Choroid plexus epithelial cell (primary cell): ENCODE measurements around the gene C10orf67.

Experiments used
- DNase-seq: peaks from one replicate; pipeline ENCODE4 v3.0.0-alpha.2; 2010; ENCODE audit warnings: low read depth
- H3K4me3 ChIP-seq: 2 replicates; pipeline ENCODE4 v1.5.1; 2011; ENCODE audit warnings: low read depth, mild to moderate bottlenecking, control low read depth, low read length, moderate library complexity
- CTCF ChIP-seq: conservative IDR thresholded peaks from 2 replicates; pipeline ENCODE4 v1.5.1; 2011; ENCODE audit warnings: low read depth, mild to moderate bottlenecking, control low read depth, inconsistent platforms, low read length, moderate library complexity

C10orf67 gene

GRCh38 chr10:23157691-23158369 is 186.8 kb downstream of the C10orf67 start:
- peak; percentile 48 for TF ChIP-seq CTCF
- H3K4me3 ChIP-seq = no peak overlapping the region
- DNase-seq = peak; percentile 71

GRCh38 chr10:23157239-23157681 is 187.3 kb downstream of the C10orf67 start:
- DNase-seq = no peak
- TF ChIP-seq CTCF = no peak
- H3K4me3 ChIP-seq = no peak overlapping the region

DNA sequence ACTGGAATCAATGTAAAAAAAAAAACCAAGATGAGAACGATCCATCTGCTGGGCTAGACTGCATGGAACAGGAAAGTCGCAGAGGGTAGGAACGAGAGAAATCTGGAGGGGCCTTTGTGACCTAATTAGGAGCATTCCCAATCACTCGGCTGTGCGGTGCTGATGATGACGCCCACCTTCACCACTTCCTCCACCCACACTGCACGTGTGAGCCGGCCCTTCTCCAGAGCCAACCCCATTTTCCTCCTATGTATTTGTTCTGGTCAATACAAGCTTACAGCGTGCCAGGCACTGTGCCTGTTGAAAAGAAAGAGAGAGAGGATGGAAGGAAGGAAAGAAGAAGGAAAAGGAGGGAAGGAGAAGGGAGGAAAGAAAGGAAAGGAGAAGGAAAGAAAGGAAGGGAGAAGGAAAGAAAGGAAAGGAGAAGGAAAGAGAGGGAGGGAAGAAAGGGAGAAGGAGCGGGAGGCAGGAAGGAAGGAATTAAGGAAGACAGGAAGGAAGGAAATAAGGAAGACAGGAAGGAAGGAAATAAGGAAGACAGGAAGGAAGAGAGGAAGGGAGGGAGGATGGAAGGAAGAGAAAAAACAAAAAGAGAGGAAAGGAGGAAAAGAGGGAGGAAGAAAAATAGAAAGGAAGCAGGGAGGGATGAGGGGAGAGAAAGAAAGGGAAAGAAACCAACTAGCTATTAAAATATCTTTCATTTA is 188.0 kb downstream of the C10orf67 start:
- TF ChIP-seq CTCF = no peak
- DNase-seq = no peak
- H3K4me3 ChIP-seq = no peak overlapping the region

- TF ChIP-seq CTCF = no peak
- H3K4me3 ChIP-seq = no peak overlapping the region
- peak; percentile 11 for DNase-seq
These were observed 189.4 kb downstream of the C10orf67 start for GRCh38 chr10:23155169-23155568.
